GM21526 (cell line): ENCODE data around the gene TCF20.

Experiments used
- ATAC-seq: cut with Tn5 transposase; IDR thresholded peaks from one replicate; pipeline ENCODE4 v1.9.1; 2021; ENCODE audit warnings: moderate library complexity; ENCODE audit not compliant: unreplicated experiment, low FRiP score

The TCF20 gene

DNA sequence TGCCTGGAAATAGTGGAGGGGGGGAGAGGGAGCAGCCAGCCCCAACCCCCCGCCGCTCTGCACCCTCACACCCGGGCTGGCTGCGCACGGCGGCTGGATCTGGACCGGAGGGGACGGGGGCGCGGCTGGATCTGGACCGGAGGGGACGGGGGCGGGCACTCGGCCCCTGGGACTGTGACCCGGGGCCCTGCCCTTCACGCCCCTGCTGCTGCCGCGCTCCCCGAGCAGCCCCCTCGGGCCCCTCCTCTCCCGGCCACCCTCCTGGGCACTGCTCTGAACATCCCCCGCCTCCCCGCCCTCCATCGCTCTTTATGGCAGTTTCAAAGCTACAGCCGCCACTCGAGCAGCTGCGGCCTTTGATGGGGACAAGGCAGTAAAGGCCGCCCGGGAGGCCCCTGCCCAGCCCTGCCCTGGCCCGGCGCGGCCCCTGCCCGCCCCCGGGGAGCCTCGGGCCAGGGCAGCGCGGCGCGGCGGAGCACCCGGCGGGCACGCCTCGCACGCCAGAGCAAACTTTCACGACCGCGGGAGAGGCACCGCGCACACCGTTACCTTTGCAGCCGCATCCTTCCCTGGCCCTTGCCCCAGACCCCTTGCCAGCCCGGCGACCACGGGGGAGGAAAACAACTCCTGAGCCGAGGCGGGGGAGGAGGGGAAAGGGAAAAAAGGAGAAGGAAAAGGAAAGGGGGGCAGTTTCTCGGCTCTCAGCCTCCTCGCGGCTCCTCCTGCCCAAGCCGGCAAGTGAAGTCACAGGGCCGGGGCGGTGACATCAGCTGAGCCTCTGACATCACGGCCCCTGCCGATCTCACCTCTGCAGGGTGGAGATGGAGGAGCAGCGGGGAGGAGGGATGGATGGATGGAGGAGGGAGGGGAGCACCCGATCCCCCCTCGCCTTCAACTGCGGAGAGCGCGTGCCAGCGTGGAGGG is 13.1 kb upstream of the TCF20 start:
- ATAC-seq: no peak

DNA sequence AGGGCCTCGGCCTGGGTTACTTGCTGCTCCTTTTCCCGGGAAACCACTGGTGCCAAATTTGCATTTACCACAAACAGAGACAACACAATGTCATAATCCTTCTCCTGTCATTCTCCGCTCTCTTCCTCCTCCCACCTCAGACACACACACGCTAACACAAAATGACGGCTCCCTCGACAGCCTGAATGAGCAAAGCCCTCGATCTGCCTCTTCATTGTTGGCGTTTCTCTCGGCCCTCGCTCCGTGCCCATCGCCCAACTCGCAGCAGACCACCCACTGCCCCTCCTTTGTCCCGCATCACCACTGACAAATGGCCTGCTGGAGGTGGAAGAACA is 12.5 kb upstream of the TCF20 start:
- ATAC-seq: no peak

DNA sequence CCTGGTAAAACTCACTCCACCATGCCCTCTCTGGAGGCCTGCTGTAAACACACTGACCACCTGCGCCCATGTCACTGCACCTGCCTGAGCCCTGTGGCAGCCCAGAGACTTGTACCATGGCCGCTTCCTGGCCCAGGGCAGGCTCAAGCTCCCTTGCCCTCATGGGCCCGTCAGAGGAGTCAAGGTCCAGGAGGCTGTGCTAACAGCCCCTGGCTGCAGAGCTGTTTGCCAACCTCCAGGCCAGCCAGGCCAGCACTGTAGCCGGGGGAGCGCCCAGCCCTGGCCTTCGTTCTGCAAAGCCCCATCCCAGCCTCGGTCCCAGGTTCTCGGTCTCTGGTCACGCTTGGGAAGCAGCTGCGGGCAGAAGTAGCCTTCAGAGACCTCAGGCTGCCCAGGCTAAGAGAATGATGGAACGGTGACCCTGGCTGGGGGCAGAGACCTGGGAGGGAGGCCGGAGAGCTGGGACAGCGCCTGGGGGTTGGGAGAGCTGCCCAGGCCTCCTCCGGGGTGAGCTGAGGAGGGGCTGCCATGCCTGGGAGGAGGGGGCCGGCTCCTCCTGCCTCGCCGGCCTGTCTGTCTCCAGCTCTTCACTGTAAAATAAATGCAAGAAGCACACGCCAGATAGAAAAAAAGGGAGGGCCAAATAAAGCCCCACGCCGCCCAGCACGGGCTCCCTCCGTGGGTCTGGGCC is 11.9 kb upstream of the TCF20 start:
- no peak for ATAC-seq

DNA sequence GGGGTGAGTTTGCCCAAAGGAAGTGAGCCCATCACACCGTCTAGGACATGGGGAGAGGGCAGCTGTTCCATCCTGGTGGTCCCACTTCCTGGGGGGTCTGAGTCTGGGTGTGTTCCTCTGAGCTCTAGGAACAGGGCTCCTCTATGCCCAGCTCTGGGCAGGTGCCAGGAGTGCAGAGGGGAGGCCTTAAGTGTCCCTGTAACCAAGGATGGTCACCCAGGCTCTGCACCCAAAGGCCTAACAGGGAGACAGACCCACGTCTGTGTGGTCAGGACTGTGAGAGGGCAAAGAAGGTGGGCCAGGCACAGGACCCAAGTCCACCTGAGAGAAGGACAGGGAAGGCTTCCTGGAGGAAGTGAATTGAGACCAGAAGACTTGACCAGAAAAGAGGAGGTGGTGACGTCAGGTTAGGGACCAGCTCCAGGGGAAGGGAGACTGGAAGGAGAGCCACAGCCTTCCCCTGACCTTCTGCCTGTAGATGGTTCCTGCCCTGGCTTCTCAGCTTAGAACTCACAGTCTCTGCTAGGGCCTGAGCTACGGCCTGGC is 11.3 kb upstream of the TCF20 start:
- ATAC-seq: no peak

DNA sequence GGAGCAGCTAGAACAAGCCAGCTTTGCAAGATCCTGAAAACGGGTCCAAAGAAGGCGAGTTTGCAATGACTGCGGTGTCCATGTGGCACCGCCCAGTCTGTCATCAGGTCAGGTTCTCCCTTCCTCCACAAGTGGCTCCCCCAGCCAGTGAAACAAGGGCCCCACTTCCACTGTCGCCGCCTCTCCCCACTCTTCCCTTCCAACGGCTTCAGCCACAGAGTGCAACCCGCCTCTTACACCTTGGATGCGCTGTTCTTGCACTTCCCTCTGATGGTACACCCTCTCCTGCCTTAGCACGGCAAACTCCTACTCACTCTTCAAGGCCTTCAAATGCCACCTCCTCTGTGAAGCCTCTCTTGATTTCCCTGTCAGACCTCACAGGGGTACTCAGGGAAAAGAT is 10.8 kb upstream of the TCF20 start:
- ATAC-seq: no peak

DNA sequence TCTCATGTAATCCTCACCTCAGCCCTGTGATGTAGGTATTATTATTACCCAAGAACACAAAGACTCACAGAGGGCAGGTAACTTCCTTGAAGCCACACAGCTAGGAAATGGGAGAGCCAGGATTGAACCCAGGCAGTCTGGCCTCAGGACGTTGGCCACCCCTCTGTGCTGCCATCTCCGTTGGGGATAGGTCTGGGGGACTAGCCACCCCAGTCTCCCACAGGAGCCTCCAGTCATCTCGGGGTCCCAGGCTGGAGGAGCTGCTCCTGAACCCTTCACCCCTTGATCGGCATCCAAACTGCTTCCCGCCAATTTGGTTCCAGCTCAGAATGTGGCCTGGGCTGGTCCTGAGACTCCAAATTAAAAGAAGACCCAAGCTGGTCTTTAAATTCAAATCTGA is 10.4 kb upstream of the TCF20 start:
- no peak for ATAC-seq

DNA sequence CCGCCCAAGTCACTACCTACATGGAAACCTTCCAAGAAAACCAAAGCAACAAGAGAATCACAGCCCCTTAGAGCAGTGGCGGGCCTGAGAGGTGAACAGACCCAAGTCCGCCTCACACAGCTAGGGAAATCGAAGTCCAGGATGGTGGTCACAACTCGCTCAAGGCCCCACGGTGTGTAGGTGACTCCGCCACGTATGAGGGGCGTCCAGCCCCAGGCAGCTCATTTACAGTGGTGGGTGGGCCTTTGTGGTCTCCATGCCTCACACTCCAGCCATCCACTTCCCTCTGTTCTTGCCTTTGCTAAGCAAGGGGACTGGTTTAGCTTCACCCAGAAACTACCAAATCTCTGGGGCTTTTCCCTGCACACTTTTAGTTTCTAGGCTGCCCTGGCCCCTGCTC is 9.7 kb upstream of the TCF20 start:
- no peak for ATAC-seq

DNA sequence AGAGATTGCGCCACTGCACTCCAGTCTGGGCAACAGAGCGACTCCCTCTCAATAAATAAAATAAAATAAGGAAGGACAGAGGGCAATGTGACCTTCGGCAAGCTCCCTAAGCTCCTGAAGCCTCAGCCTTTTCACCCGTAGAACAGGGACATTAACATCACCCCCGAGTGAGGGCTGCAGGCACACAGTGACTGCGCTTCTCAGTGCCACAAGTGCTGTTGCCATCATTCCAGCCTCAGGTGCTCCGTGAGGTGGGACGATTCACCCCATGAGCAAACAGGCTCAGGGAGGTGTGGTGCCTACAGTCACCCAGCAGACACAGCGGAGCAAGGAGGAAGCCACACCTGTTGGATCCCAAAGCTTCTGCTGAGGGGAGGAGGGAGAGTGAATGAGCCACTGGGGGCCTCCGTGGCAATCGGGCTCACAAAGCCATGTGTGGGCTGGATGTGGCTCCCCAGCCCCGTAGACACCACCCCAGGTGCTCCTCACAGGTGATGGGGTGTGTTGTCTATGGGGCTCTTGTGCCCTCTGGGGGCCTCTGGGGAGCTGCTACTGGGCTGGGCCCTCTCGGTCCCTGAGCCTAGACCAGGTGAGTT is 9.1 kb upstream of the TCF20 start:
- no peak for ATAC-seq

DNA sequence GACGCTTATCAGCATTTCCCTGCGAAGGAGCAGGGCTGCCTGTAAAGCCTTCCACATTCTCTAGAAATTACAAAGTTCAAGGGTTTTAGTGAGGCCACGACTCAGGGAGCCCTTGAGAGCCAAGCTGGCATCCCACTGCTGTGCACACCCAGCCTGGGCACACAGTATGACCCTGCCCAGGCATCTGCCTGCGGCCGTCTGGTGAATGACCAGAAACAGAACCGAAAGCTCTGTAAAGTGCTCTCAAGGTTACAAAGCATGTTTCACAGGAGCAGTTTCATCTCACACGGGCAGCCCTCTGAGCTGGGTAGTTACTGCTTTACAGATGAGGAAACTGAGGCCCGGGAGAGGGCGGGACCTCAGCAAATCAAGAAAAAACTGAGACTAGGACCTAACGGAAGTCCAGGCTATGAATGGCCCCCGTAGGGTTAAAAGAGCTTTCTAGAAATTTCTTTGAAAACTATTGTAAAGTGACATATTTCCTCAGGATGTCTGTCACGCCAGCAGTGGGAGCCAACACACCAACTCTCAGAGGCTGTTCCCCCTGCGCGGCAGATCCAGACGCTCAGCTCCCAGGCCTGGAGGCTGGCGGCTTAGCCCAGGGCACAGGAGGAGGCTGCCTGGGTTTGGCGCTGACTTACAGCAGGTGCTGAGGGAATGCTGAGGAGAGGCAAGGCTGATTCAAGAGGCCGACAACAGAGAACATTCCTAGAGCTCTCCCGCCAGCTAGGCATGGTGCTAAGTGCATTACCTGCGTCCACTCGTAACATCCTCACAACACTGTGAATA is 7.7 kb upstream of the TCF20 start:
- ATAC-seq: no peak

DNA sequence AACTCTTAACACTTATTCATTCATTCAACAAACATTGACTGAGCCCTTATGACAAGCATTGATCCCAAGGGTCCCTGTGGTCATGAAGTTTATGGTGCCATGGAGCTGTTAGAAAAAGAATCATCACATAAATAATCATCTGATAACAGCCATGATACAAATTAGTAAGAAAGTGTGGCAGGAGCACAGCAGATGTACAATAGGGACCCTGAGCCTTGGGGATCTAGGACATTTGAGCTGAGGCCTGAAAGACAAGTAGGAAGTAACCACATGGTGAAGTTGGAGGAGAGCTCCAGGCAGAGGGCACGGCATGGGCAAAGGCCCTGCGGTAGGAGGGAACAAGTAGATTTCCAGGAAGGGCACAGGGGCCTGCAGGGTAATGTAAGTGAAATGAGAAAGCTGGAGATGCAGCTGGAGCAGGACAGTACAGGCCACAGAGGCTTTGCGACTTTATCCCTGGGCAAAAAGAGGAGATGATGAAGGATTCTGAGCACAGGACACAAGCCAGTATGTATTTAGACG is 6.8 kb upstream of the TCF20 start:
- ATAC-seq: no peak

DNA sequence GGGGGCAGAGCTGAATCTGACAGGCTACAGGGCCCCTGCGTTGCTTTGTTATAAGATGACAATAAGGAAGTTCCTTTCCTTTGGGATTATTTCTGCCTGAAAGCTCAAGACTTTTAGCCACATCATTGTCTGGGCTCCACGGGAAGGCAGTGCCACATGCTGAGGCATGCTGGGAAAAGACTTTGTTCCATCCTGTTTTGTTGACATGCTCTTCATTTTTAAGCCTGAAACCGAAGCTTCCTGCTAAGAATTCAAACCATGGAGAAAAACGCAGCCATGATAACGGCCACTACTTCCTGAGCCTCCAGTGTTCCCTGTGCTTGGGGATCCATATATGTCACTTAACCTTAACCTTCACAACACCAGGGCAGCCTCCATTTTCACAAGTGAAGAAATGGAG is 5.5 kb upstream of the TCF20 start:
- ATAC-seq: no peak

DNA sequence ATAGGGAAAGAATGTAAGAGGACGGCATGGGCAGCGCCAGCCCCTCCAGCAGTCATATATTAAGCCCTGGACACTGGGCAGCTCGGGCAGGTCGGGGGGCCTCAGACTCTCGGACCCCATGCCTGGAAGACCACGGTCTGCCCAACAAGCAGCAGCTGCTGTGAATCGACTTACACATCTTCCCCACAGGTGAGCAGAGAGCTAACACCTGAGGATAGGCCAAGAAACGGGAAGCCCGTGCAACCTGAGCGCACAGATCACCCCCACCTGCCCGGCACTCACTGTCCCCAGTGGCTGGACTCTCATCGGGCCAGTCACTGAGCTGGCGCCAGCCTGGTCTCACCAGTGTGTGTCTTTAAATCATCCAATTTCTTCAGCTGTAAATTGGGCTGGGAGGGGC is 4.7 kb upstream of the TCF20 start:
- no peak for ATAC-seq

DNA sequence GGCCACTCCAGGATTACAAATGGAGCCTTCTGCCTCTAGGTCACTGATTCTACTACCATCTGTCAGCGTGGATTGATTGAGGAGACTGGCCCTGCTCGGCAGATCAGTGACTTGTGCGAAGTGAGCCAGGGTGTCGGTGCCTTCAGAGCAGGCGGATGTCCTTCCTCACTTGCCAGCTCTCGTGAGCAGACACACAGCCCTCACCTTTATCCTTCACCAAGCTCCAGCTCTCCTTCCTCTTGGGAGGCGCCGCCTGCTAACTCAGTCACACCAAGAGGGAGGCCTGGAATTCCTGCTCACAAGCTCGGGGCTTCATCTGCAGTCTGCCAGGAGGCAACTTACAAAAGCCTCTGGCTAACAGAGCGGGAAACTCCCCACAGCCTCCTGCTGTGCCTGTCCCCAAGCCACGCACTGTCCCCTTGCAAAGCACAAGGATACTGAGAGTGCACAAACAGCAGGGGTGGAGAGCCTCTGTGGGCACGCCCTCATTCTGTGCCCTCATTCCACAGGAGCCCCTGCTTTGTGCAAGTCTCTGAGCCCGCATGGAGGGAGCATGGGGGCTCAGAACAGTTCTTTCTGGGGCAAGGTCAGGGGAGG is 3.5 kb upstream of the TCF20 start:
- no peak for ATAC-seq

DNA sequence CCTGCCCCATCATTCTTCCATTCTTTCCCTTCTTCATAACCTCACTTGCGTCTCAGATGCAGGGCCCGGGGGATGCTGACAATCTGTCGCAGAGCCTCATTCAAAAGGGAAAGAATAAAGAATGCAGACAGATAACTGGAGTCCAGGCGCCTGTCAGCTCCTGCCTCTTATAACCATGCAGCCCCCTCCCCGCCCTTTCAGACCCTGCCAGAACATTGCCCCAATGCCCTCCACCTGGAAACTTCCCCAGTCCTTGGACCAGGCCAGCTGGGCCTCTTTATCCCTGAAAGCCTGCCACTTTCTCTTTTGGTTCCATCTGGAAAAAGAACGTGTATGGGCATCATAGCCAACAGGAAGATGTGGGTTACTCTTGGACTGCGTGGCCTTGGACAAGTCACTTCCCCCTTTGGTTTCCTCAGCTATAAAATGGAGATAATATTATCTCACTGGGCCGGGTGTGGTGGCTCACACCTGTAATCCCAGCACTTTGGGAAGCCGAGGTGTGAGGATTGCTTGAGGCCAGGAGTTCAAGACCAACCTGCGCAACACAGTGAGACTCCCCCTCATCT is 2.1 kb upstream of the TCF20 start:
- ATAC-seq: no peak

DNA sequence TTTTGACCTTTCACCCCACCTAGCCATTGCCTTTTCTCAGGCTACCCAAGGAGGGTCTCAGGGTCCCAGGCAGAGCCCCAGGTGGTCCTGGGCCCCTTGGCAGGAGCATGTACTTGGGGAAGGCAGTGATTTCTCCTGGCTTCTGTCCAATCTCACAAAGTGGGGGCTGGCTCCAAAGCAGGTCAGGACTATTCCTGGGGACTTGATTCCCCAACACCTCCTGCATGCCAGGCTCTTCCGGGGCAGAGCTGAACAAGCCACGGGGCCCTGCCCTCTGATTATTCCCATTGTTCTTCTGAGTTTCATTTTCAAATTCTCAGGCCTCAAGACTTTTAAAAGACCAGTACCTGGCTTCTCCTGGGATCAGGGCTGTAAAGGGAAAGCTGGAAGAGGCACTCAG is 1.5 kb upstream of the TCF20 start:
- ATAC-seq: no peak

DNA sequence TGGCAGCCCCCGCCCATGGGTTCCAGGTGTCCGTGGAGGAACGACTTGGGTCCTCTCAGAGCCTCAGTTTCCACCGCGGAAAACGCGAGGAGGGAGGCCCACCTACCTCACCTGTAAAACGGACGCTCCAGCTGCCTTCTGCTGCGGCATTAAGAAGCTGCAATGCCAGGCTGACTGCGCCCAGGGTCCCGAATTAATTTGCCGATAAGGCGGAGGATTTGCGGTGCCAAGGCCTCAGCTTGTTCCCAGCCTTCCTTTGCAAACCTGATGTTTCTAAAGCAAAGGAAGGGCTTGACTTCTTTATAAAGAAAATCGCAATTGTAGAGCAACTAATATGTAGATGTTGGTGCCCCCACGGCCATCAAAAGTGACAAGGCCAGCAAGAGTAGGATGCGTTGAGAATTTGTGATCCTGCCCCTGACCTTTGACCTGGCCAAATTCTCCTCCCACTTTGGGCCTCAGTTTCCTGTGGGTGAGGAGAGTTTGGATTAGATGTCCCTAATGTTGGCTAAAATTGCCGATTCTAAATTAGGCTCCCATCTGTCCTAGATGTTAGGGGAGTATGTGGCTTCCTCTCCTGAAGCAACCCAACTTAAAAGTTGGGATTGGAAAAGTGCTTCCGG is 849 bp upstream of the TCF20 start:
- no peak for ATAC-seq

DNA sequence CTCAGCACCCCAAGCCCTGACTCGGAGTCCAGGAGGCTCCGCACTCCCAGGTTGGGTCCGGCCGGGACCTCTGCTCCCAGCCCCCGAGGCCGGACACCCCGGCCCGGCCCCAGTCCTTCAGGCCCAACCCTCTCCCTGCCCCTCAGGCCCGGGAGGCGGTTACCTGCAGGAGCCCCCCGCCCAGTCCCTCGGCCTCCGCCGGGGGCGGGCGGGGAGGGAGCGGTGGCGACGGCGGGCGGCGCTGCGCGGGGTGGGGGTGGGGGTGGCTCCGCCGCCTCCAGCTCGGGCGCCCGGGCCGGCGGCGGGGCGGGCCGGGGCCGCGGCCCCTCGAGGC is 310 bp downstream of the TCF20 start:
- ATAC-seq: peak; percentile 27

DNA sequence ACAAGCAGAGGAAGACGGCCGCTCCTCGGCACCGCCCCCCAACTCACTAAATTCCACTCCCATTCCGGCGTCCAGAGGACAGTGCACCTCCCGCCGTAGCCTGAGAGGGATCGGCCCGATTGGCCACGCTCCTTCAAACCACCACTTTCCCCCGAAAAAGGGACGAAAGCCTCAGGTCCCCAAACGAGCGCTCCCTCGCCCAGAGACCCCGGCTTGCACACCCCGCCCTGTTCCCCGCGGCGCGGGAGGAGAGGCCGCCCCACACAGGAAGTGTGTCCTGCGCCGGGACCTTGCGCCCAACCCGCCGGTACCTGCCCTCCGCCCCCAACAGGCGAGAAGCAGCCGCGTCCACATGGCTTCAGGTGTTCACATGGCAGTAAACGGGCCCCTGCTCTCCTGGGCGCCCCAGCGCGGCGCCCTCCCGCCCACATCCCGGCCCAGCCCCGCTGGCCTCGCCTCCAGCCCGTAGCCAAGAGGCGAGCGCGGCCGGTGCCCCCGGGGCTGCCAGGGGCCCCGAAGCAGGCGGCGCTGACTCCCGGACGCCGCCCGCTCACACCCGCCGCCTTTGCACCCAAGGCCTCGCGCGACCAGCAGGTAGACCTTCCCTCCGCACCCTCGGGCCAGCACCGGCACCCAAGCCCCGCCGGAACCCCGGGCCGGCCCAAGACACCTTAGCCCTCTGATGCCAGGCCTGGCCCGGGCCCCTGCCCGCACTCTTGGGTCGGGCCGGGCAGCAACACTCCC is 849 bp downstream of the TCF20 start:
- peak; percentile 52 for ATAC-seq
